HCT116 (cell line): ENCODE data around the gene NDUFS6. TPM values are rescaled to one million over a fixed set of nuclear protein-coding genes. Genes with fewer than 3 reads are reported as not detected.

Experiments
- ATAC-seq: fragments of 200-7000 bp; cut with Tn5 transposase; 2 replicates; pipeline ENCODE4 v1.9.1; 2020; ENCODE audit warnings: mild to moderate bottlenecking, moderate library complexity
- BruUV-seq: library from RNA; stranded (reverse); fragments of 400-500 nt; replicated peaks from 2 replicates; lab custom pipeline; 2021; lab: Mats Ljungman, UMichigan
- CTCF ChIA-PET: fragments of 300-600 bp; sonication (Branson Sonifier 250); formaldehyde crosslinking; loops from one replicate; lab custom pipeline; 2021; ENCODE audit warnings: antibody characterized with exemption; lab: Charles Lee
- POLR2A ChIA-PET: fragments of 300-600, 350-600 bp; sonication (Branson Sonifier 250); formaldehyde crosslinking; loops from one replicate; lab custom pipeline; 2021; ENCODE audit warnings: antibody characterized with exemption; lab: Charles Lee
- RAD21 ChIA-PET, 2 experiments: fragments of 300-600 bp; sonication (Branson Sonifier 250); formaldehyde crosslinking; loops; one replicate each; lab custom pipeline; 2023; ENCODE audit warnings: low total read pairs in 2 of 2; ENCODE audit not compliant: uncharacterized antibody in 2 of 2, unreplicated experiment in 2 of 2, low non-redundant PET in 1 of 2; lab: Charles Lee
- DNase-seq: peaks from one replicate; pipeline ENCODE4 v3.0.0-alpha.2; 2010; ENCODE audit warnings: low read depth, low spot score
- H2AFZ ChIP-seq: fragments of 200-600 bp; shearing (Covaris generic), sonication (generic); 2 replicates; pipeline ENCODE4 v1.6.1; 2017; ENCODE audit warnings: low read depth, mixed run types, mixed read lengths, antibody characterized with exemption, low read length; ENCODE audit not compliant: poor library complexity, severe bottlenecking
- H3K27ac ChIP-seq: 2 replicates; pipeline ENCODE4 v1.5.1; 2012; ENCODE audit warnings: low read depth, low read length
- H3K27me3 ChIP-seq: fragments of 200-600 bp; sonication (generic); 2 replicates; pipeline ENCODE4 v1.6.1; 2016; ENCODE audit warnings: mixed run types, low read length, mixed read lengths; ENCODE audit not compliant: insufficient read depth
- H3K36me3 ChIP-seq, 2 experiments: fragments of 200-500 bp in 1 of 2; fragments of 200-600 bp in 1 of 2; sonication (Bioruptor generic) in 1 of 2; sonication (generic) in 1 of 2; 2 replicates each; pipeline versions ENCODE4 v1.5.1 to v1.6.1; 2014 to 2016; ENCODE audit warnings: low read length in 2 of 2, inconsistent platforms in 1 of 2, mixed read lengths in 1 of 2, mixed run types in 1 of 2; ENCODE audit not compliant: insufficient read depth in 2 of 2, control insufficient read depth in 1 of 2
- H3K4me1 ChIP-seq, 2 experiments: fragments of 200-600 bp in 1 of 2; sonication (generic) in 1 of 2; 2 replicates each; pipeline versions ENCODE4 v1.5.1 to v1.6.1; 2012 to 2017; ENCODE audit warnings: low read length in 2 of 2, inconsistent platforms in 1 of 2, mild to moderate bottlenecking in 1 of 2, mixed read lengths in 1 of 2, mixed run types in 1 of 2, moderate library complexity in 1 of 2; ENCODE audit not compliant: insufficient read depth in 2 of 2, control insufficient read depth in 1 of 2
- H3K4me2 ChIP-seq: fragments of 200-600 bp; sonication (generic); 2 replicates; pipeline ENCODE4 v1.6.1; 2017; ENCODE audit warnings: mixed run types, low read length, mixed read lengths
- H3K4me3 ChIP-seq, 2 experiments: fragments of 200-600 bp in 1 of 2; sonication (generic) in 1 of 2; replicated peaks in 1 of 2; 2 replicates each; pipeline ENCODE4 v1.5.1; 2011 to 2016; ENCODE audit warnings: low read length in 2 of 2, control low read depth in 1 of 2, low read depth in 1 of 2, mild to moderate bottlenecking in 1 of 2, mixed read lengths in 1 of 2, mixed run types in 1 of 2
- H3K79me2 ChIP-seq: fragments of 200-600 bp; sonication (generic); 2 replicates; pipeline ENCODE4 v1.6.1; 2017; ENCODE audit warnings: mild to moderate bottlenecking, mixed run types, low read length, moderate library complexity, mixed read lengths; ENCODE audit not compliant: insufficient read depth
- H3K9ac ChIP-seq: fragments of 200-600 bp; sonication (generic); 2 replicates; pipeline ENCODE4 v1.6.1; 2016; ENCODE audit warnings: low read length, mixed read lengths
- H3K9me2 ChIP-seq: fragments of 200-600 bp; sonication (generic), shearing (Covaris generic); 2 replicates; pipeline ENCODE4 v1.6.1; 2017; ENCODE audit warnings: mixed run types, mild to moderate bottlenecking, moderate library complexity; ENCODE audit not compliant: insufficient read depth
- H3K9me3 ChIP-seq, 2 experiments: fragments of 200-500 bp in 1 of 2; fragments of 200-600 bp in 1 of 2; sonication (Bioruptor generic) in 1 of 2; sonication (generic) in 1 of 2; 2 replicates each; pipeline ENCODE4 v1.6.1; 2014 to 2017; ENCODE audit warnings: low read length in 2 of 2, mixed read lengths in 2 of 2, inconsistent platforms in 1 of 2, low read depth in 1 of 2, mild to moderate bottlenecking in 1 of 2, mixed run types in 1 of 2, moderate library complexity in 1 of 2; ENCODE audit not compliant: control insufficient read depth in 1 of 2, insufficient read depth in 1 of 2
- H4K20me1 ChIP-seq: fragments of 200-600 bp; sonication (generic), shearing (Covaris generic); 2 replicates; pipeline ENCODE4 v1.6.1; 2017; ENCODE audit warnings: mixed run types, mild to moderate bottlenecking, moderate library complexity; ENCODE audit not compliant: insufficient read depth
- CBX3 ChIP-seq: IDR thresholded peaks from 2 replicates; pipeline ENCODE4 v1.6.1; 2012; ENCODE audit warnings: low read depth
- EGR1 ChIP-seq: IDR thresholded peaks from 2 replicates; pipeline ENCODE4 v1.6.1; 2012; ENCODE audit warnings: low read depth
- RAD21 ChIP-seq: IDR thresholded peaks from 2 replicates; pipeline ENCODE4 v1.6.1; 2012; ENCODE audit warnings: low read depth, mild to moderate bottlenecking
- SP1 ChIP-seq: IDR thresholded peaks from 2 replicates; pipeline ENCODE4 v1.6.1; 2012; ENCODE audit warnings: low read depth
- TCF7L2 ChIP-seq: IDR thresholded peaks from 2 replicates; pipeline ENCODE4 v1.7.0; 2011; ENCODE audit warnings: borderline replicate concordance, inconsistent platforms; ENCODE audit not compliant: insufficient read depth, insufficient read length; ENCODE audit errors: extremely low read depth
- YY1 ChIP-seq: IDR thresholded peaks from 2 replicates; pipeline ENCODE4 v1.6.1; 2011; ENCODE audit warnings: low read length, low read depth, moderate library complexity, mild to moderate bottlenecking; ENCODE audit not compliant: insufficient replicate concordance; ENCODE audit errors: extremely low read depth
- ZBTB33 ChIP-seq: IDR thresholded peaks from 2 replicates; pipeline ENCODE4 v1.6.1; 2011; ENCODE audit warnings: mild to moderate bottlenecking, low read length, moderate library complexity; ENCODE audit not compliant: insufficient replicate concordance; ENCODE audit errors: extremely low read depth
- ZFX ChIP-seq: fragments of 450-650 bp; IDR thresholded peaks from 2 replicates; pipeline ENCODE4 v1.6.1; 2017
- intact Hi-C: fragments of 100-400 bp; cut with micrococcal nuclease; formaldehyde crosslinking; loops from 2 replicates; pipeline ENCODE4 v1.10.0; 2022
- total RNA-seq: library from RNA; stranded (reverse); gene quantifications from one replicate; pipeline ENCODE4 v1.2.1, GENCODE V29; 2021; ENCODE audit not compliant: unreplicated experiment
- TF ChIP-seq, protein P1 (sequence below), 3 experiments: fragments of 200-600 bp in 1 of 3; sonication (generic) in 1 of 3; IDR thresholded peaks in 2 of 3; conservative IDR thresholded peaks in 1 of 3; 2 replicates each; pipeline ENCODE4 v1.5.1; 2012 to 2017; ENCODE audit warnings: low read depth in 2 of 3, low read length in 2 of 3, antibody characterized with exemption in 1 of 3, borderline replicate concordance in 1 of 3, control low read depth in 1 of 3, mild to moderate bottlenecking in 1 of 3, mixed read lengths in 1 of 3, mixed run types in 1 of 3, moderate library complexity in 1 of 3; ENCODE audit not compliant: insufficient read depth in 1 of 3
- TF ChIP-seq, protein P2 (sequence below): IDR thresholded peaks from 2 replicates; pipeline ENCODE4 v1.6.1; 2012

Gene NDUFS6
- total RNA-seq, 1 experiment from 2014 or later, result 43.8 TPM

DNA sequence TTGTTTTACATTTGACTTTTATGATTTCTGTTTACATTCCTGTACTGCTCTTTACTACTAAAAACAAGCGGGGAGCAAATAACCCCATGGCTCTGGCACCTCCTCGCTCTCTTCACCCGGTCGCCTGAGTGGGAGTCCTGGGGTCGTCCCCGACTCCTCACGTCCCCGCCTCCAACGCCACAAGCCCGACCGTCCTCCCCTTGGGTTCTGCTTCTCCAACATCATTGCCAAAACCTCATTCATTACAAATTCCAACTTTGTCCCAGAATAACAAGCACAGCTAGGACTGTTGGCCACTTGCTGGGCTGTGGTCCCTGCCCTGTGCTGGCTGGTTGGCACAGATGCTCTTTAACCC, 36.6 kb upstream of the NDUFS6 start:
- no peaks in the 10 kb centered on the region for H3K27me3 ChIP-seq
- DNase-seq, result no peak
- no peak overlapping the region for H3K9ac ChIP-seq

More for the DNA sequence above, 36.6 kb upstream of the NDUFS6 start:
- ChIA-PET POLR2A (no interaction called here), RAD21 (no interaction called here), CTCF (interaction anchor here (1.4 to 1.8 kb wide), 3 partner anchors 291 to 394 kb away, joined by 4 to 9 read pairs (median 5); no protein-coding TSS in a partner anchor)
- Histone ChIP-seq H3K9me2 (no peaks in the 10 kb centered on the region), H3K4me1 (no peaks in the 10 kb centered on the region), H2AFZ (no peak overlapping the region), H3K9me3 (no peaks in the 10 kb centered on the region), H3K36me3 (no peaks in the 10 kb centered on the region), H3K27ac (no peak overlapping the region), H3K79me2 (no peaks in the 10 kb centered on the region), H3K4me3 (no peak overlapping the region), H3K4me2 (no peak overlapping the region), H4K20me1 (no peaks in the 10 kb centered on the region)
- no peak for ATAC-seq
- TF ChIP-seq CBX3, result no peak
- TF ChIP-seq, protein P1, sequence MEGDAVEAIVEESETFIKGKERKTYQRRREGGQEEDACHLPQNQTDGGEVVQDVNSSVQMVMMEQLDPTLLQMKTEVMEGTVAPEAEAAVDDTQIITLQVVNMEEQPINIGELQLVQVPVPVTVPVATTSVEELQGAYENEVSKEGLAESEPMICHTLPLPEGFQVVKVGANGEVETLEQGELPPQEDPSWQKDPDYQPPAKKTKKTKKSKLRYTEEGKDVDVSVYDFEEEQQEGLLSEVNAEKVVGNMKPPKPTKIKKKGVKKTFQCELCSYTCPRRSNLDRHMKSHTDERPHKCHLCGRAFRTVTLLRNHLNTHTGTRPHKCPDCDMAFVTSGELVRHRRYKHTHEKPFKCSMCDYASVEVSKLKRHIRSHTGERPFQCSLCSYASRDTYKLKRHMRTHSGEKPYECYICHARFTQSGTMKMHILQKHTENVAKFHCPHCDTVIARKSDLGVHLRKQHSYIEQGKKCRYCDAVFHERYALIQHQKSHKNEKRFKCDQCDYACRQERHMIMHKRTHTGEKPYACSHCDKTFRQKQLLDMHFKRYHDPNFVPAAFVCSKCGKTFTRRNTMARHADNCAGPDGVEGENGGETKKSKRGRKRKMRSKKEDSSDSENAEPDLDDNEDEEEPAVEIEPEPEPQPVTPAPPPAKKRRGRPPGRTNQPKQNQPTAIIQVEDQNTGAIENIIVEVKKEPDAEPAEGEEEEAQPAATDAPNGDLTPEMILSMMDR (IDR thresholded peaks at IDR 0.05 in 2 of 3, conservative IDR thresholded peaks at IDR 0.05 in 1 of 3; ENCODE audit: borderline replicate concordance in 1 of 3, insufficient read depth in 1 of 3, low read depth in 2 of 3, low read length in 2 of 3), result no peak
- no peak for TF ChIP-seq ZBTB33
- TF ChIP-seq SP1, result no peak
- TF ChIP-seq ZFX, result no peak
- no peak for TF ChIP-seq RAD21
- TF ChIP-seq EGR1, result no peak
- TF ChIP-seq, protein P2, sequence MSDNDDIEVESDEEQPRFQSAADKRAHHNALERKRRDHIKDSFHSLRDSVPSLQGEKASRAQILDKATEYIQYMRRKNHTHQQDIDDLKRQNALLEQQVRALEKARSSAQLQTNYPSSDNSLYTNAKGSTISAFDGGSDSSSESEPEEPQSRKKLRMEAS, result no peak
- TF ChIP-seq TCF7L2, result no peak
- TF ChIP-seq YY1, result no peak
- intact Hi-C loops, result no loop called here
- BruUV-seq, result no TSS peak
